ENCODE results near the gene RASGRP4.
"Not testable (repeated sequence)": the region's sequence is repeated elsewhere in the genome, so short reads cannot be mapped to it uniquely, and the experiment has no call there.

Gene RASGRP4

GRCh38 chr19:38412961-38413360 lies 13.1 kb downstream of the RASGRP4 start:
- no peak for DNase-seq

GRCh38 chr19:38412491-38412890 lies 13.5 kb downstream of the RASGRP4 start:
- DNase-seq, result no peak

- not testable (repeated sequence) for DNase-seq
Measured at GRCh38 chr19:38411898-38412297, 14.1 kb downstream of the RASGRP4 start.

DNA sequence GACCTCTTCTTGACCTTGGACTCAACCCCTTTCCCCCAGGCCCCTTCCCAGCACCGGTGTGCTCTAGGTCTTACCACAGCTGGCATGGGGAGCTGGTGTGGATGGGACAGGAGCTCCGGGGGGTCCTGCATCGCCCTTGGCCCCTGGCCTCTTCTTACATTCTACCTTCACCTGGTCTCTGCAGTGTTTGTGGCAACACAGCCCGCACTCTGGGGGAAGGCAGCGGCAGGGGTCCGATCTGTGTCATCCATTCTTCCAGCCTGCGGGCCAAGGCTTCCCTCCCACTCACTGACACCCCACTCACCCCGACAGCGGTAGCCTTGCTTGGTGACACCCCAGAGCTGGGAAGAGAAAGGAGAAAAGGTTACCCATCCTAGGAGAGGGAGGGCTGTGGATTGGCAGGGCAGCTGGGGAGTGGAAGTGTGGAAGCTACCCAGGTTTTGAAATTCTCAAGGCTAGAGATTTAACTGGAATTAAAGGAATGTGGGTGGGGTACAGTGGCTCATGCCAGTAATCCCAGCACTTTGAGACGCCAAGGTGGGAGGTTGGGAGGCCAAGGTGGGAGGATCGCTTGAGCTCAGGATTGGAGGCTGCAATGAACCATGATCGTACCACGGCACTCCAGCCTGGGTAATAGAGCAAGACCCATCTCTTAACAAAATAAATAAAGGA lies 14.8 kb downstream of the RASGRP4 start:
- DNase-seq, result no peak

DNA sequence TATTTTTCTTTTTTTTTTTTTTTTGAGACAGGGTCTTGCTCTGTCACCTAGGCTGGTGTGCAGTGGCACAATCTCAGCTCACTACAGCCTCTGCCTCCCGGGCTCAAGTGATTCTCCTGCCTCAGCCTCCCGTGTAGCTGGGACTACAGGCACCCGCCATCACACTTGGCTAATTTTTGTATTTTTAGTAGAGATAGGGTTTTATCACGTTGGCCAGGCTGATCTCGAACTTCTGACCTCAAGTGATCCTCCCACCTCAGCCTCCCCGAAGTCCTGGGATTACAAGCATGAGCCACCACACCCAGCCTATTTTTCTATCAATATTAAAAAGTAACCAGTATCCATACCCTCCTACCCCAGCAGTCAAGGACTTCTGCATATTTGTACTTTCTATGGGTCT lies 15.6 kb downstream of the RASGRP4 start:
- not testable (repeated sequence) for DNase-seq

DNA sequence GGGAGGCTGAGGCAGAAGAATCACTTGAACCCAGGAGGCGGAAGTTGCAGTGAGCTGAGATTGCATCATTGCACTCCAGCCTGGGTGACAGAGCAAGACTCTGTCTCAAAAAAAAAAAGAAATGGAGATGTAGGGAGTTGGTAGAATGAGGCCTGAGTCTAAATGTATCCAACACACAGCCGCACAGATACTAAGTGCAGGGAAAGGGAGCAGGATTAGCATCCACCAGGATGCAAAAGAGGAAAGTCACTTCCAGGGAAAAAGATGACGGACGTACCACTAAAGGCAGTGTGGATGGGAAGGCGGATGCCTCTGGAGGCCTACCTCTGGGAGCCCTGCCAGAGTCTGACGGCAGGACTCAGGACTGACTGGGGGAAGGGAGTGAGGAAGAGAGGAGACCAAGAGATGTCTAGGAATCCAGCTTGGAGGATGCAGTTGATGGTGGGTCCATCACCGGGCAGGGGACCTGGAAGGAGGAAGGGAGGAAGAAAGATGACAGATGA lies 16.3 kb downstream of the RASGRP4 start:
- no peak for DNase-seq

- no peak for DNase-seq
Measured at GRCh38 chr19:38405276-38405675, 20.7 kb downstream of the RASGRP4 start.

DNA sequence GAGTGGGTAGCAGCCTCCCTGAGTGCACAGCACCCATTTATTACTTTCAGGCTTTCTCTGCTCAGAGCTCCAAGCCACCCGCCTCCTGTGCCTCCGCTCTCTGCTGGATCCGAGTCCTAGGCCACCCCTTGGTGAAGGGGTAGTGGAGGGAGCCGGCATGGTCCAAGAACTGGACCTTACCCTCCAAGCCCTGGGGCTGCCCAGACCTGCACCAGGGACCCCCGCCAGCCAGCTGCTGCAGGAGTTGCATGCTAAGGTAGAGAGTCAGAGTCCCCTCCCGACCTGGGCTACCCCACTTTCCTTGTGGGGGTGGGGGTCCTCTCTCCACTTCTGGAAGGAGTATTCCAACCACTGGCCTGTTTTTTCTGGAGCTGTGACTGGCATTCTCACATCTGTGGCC lies 21.2 kb downstream of the RASGRP4 start:
- DNase-seq, result no peak

DNA sequence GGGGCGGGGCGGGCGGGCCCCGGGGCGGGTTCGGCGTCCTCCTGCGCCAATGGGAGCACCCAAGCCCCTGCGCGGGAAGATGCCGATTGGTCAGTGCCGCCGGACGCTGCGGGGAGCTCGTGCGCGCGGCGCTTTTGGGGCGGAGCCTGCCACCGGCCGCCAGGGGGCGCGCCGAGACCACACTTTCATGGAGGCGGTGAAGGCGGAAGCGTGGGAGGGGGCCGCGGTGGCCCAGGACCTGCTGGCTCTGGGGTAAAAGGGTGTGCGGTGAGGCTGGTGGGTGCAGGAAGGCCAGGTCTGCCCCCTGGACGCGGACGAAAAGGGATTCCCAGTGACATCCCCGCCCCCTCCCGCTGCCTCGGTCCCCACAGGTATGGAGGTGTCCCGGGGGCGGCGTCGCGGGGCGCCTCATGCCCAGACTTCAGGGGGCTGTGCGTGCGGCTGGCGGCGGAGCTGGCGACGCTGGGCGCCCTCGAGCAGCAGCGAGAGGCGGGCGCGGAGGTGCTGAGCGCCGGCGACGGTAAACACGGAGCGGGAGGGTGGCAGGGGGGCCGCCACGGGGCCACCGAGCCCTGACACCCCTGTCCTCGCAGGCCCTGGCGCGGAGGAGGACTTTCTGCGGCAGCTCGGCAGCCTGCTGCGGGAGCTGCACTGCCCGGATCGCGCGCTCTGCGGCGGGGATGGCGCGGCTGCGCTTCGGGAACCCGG lies 22.9 kb downstream of the RASGRP4 start, which contains the start of gene FAM98C:
TSS of gene FAM98C (plus strand) at position 127 of the 708 bp plus-strand sequence. CDS start at position 188, 61 bp downstream.
- DNase-seq, result peak; percentile 95

- no peak for DNase-seq
Measured at GRCh38 chr19:38402623-38402966, 23.4 kb downstream of the RASGRP4 start.

DNA sequence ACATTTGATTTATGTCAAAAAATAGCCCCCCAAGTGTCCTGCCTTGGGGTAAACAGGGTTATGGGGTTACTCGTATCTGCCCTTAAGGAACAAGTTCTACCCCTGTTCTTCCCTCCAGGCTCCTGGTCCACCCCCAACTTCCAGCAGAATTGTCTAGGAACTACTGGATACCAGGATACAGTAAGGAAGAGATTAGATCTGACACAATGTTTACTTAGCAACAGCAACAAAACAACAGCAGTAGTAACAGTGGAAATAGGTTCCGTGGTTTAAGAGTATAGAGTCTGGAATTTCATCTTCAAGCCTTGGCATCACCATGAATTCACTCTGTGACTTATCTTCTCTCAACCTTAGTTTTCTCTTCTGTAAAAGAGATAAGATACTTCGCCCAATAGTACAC lies 24.9 kb downstream of the RASGRP4 start:
- no peak for DNase-seq

- DNase-seq, result no peak
Measured at GRCh38 chr19:38400361-38400760, 25.7 kb downstream of the RASGRP4 start.

GRCh38 chr19:38399537-38399936 lies 26.5 kb downstream of the RASGRP4 start:
- no peak for DNase-seq

DNA sequence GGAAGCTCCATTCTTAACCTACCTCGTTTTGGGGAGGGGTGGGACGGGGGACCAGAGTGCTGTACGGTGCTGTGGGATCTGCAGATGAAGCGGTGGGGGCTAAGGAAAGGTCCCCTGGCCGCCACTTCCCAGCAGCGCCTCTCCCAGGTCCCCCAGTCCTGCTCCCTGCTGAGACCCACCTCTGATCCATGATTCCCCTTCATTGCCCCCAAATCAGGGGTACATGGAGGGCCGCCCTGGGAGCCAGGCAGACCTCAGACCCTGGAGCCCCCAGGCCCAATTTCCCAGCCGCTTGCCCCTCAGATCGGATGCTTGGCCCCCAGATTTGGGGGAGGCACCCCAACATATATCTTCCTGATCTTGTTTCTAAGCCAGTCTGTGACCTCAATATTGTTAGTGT lies 26.9 kb downstream of the RASGRP4 start:
- no peak for DNase-seq

DNA sequence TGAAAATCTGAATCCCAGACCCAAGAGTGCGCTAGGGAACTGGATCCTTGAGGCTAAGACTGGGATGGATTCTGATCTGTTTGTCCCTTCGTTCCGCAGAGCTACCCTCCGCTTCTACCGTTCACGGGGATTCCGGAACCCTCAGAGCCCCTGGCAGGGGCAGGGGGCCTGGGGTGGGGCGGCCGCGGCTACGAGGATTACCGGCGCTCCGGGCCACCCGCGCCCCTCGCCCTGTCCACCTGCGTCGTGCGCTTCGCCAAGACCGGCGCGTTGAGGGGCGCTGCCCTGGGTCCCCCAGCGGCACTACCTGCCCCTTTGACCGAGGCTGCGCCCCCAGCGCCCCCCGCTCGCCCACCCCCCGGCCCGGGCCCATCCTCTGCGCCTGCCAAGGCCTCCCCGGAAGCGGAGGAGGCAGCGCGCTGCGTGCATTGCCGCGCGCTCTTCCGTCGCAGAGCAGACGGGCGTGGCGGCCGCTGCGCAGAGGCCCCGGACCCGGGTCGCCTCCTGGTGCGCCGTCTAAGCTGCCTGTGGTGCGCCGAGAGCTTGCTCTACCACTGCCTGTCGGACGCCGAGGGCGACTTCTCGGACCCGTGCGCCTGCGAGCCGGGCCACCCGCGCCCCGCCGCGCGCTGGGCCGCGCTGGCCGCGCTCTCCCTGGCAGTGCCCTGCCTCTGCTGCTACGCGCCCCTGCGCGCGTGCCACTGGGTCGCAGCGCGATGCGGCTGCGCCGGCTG lies 30.5 kb downstream of the RASGRP4 start:
- DNase-seq, result no peak

DNA sequence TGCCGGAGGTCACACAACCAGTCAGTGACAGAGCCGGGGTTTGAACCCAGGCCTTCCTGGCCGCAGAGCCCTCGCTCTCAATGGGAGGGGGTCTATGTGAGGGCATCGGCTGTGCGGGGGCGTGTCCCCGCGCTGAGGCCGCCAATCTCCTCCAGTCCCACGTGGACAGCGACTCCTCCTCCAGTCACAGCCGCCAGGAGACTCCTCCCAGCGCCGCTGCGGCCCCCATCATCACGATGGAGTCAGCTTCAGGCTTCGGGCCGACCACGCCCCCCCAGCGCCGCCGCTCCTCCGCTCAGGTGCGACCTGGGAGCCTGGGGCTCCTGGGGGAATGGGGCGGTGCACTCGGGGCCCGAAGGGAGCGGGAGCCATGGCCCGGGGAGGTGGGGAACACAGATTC lies 31.5 kb downstream of the RASGRP4 start:
- peak; percentile 58 for DNase-seq

GRCh38 chr19:38392707-38393308 lies 33.2 kb downstream of the RASGRP4 start:
- DNase-seq, result peak; percentile 59

GRCh38 chr19:38391911-38392464 lies 34.0 kb downstream of the RASGRP4 start:
- DNase-seq, result no peak

DNA sequence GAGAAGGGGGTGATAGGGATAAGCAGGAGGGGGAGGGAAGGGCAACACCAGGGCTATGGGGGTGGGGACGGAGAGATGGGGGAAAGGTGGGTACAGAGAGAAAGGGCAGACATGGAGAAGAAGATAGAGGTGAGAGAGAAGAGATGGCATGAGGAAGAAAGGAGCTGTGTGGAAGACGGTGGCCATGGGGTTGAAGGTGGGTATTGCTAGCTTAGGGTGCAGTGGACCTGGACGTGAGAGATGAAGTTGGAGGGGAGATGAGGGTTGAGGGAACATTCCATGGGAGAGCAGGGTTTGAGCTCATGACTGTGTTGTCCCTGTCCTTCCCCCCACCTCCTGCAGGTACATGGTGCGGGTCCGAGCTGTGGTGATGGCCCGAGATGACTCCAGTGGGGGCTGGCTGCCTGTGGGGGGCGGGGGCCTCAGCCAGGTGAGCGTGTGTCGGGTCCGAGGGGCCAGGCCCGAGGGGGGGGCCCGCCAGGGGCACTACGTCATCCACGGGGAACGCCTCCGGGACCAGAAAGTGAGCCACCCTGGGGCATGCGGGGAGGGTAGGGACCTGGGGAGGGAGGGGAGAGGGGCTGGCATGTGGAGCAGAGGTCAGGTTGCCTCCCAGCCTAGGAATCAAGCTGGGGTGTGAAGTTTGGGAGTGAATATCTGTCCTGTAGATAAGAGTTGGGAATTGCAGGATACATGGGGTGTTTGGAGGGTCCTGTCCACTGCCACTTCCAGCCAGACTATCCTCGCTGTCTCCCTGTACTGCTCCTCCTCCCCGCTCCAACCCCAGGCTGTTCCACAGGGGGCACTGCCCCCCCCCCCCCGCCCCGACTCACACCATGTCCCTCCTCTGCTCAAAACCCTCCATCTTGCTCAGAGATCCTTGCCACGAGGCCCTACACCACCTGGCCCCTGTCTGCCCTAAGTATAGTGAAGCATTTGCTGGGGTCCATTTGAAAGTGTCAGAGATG lies 35.8 kb downstream of the RASGRP4 start:
- DNase-seq, result no peak

- DNase-seq, result no peak
Measured at GRCh38 chr19:38389101-38389925, 36.7 kb downstream of the RASGRP4 start.
